ENCODE results near the gene HNRNPF. TPM values are rescaled to one million over a fixed set of nuclear protein-coding genes. Genes with fewer than 3 reads are reported as not detected.

Gene HNRNPF
- total and polyA plus RNA-seq, 8 donors, result 26.5 to 103 (median 72.1) TPM

DNA sequence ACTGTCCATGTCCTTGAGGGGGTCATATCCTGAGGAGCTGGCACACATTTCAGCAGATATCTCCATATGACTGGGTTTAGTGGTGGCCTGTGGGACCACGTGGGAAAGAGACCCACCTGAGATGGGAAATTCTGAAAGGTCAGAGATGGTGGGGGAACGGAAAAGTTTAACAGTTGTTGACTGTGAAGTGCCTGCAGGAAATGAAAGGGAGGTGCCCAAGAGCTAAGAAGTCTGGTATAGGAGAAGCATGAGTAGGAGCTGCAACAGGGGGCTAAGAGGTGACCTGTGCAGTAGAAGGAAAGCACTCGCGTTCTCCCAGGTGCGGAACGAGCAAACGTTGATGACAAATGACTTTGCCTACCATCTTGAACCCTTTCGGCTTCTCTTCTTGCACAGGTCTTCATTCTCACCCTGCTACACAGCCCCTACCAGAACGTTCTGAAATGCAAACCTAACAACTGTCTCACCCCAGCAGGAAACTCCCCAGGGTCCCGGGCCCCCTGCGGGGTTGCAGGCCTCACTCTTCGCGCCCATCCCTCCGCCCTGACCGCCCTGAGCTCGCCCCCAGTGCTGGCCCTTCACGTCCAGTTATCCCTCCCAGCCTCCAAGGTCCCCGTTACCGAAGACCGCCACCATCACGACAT lies 47.3 kb downstream of the HNRNPF start:
- peak in 3 of 4 donors; percentile 4 to 7 (median 6) for ATAC-seq
- TF ChIP-seq, protein P1, sequence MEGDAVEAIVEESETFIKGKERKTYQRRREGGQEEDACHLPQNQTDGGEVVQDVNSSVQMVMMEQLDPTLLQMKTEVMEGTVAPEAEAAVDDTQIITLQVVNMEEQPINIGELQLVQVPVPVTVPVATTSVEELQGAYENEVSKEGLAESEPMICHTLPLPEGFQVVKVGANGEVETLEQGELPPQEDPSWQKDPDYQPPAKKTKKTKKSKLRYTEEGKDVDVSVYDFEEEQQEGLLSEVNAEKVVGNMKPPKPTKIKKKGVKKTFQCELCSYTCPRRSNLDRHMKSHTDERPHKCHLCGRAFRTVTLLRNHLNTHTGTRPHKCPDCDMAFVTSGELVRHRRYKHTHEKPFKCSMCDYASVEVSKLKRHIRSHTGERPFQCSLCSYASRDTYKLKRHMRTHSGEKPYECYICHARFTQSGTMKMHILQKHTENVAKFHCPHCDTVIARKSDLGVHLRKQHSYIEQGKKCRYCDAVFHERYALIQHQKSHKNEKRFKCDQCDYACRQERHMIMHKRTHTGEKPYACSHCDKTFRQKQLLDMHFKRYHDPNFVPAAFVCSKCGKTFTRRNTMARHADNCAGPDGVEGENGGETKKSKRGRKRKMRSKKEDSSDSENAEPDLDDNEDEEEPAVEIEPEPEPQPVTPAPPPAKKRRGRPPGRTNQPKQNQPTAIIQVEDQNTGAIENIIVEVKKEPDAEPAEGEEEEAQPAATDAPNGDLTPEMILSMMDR (IDR thresholded peaks at IDR 0.05), result no peak
- no peak for DNase-seq
- Histone ChIP-seq H3K27me3 (no peaks in the 10 kb centered on the region), H3K36me3 (no peaks in the 10 kb centered on the region), H3K4me1 (peaks cover 0 to 6% (median 0%) of the 10 kb centered on the region in 3 donors), H3K4me3 (peak overlapping the region; percentile 44 to 67 (median 56)), H3K27ac (peak overlapping the region; percentile 33 to 88 (median 74)), H3K9me3 (no peaks in the 10 kb centered on the region)
- intact Hi-C loops (cut with DNase I), result no loop called here
- WGBS, 2 donors, result 5 to 9% methylated on average over 21 of the region's 21 CpGs
- FAIRE-seq, result no peak

DNA sequence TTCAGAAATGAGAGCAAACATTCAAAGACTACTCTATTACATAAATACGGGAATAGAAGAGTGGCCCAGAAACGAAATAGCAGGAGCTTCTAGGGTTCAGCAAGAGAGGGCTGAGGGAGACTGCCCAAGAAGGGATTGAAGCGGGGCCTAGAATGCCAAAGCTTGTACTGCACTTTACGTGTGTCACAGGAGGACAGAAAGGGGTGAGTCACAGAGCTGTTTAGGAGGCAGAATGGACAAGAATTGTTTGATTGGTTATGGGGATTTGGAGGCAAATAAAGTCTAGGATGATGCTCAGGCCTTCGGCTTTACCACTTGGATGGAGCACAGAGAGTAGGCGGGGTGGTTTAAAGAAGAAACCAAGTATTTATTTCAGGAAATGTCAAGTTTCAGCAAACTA lies 48.9 kb downstream of the HNRNPF start:
- peaks cover 0 to 6% (median 0%) of the 10 kb centered on the region in 3 donors for H3K4me1 ChIP-seq
- TF ChIP-seq, protein P1 (IDR thresholded peaks at IDR 0.05), result no peak
- no peak for FAIRE-seq
- ATAC-seq, result no peak
- H3K9me3 ChIP-seq, result no peaks in the 10 kb centered on the region
- 79 to 84% methylated on average over 6 of the region's 6 CpGs for WGBS, 2 donors
- H3K27me3 ChIP-seq, result no peaks in the 10 kb centered on the region
- no peak for DNase-seq
- intact Hi-C loops (cut with DNase I), result no loop called here
- H3K36me3 ChIP-seq, result no peaks in the 10 kb centered on the region
- H3K4me3 ChIP-seq, result no peak overlapping the region
- H3K27ac ChIP-seq, result no peak overlapping the region

DNA sequence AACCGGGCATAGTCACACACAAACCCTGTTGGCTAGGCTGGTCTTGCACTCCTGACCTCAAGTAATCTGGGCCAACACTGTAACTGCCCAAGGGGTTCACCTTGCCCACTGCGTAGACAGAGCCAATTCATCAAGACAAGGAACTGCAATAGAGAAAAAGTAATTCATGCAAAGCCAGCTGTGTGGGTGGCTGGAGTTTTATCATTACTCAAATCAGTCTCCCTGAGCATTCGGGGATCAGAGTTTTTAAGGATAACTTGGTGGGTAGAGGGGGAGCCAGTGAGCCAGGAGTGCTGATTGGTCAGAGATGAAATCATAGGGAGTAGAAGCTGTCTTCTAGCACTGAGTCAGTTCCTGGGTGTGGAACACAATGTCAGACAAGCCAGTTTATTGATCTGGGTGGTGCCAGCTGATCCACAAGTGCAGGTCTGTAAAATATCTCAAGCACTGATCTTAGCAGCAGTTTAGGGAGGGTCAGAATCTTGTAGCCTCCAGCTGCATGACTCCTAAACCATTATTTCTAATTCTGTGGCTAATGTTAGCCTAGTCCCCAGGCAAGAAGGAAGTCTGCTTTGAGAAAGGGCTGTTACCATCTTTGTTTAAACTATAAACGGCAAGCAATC lies 53.1 kb downstream of the HNRNPF start:
- FAIRE-seq (no peak), ATAC-seq (peak; percentile 27 to 67 (median 62)), DNase-seq (no peak)
- Histone ChIP-seq H3K36me3 (no peaks in the 10 kb centered on the region), H3K27ac (no peak overlapping the region), H3K4me1 (no peaks in the 10 kb centered on the region), H3K9me3 (no peaks in the 10 kb centered on the region), H3K4me3 (no peak overlapping the region), H3K27me3 (no peaks in the 10 kb centered on the region)
- TF ChIP-seq, protein P1 (IDR thresholded peaks at IDR 0.05), result no peak
- intact Hi-C loops (cut with DNase I), result no loop called here
- 54 to 59% methylated on average over 4 of the region's 4 CpGs for WGBS, 2 donors

DNA sequence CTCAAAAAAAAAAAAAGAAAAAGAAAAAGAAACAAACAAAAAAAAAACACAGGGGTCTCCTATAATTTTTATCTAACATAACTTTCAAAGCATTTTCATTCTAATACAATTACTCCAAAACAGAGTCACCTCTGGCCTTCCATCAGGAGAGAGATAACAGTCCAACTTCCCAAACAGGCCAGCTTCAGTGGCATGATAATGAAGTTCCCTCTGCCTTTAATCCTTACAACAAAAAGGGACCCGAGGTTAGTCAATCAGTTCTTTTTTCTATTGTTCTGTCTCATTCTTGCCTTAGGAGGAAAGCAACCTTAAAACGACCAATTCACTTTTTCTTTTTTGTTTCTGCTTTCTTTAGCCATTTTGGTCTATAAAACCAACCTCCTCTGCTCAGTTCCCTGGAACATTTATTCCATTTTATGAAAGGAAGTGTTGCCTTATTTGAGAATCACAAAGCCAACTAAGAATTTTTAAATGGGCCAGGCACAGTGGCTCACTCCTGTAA lies 54.1 kb downstream of the HNRNPF start:
- intact Hi-C loops (cut with DNase I), result loop anchor here in 1 of 3 donors (5.0 kb wide), 1 partner anchor 58 kb away; no protein-coding TSS in a partner anchor
- ATAC-seq (no peak), FAIRE-seq (no peak), DNase-seq (no peak)
- WGBS, 2 donors, result 20 to 22% methylated on average over 2 of the region's 2 CpGs
- no peaks in the 10 kb centered on the region for H3K27me3 ChIP-seq
- H3K4me1 ChIP-seq, result no peaks in the 10 kb centered on the region
- H3K27ac ChIP-seq, result no peak overlapping the region
- no peaks in the 10 kb centered on the region for H3K9me3 ChIP-seq
- TF ChIP-seq, protein P1 (IDR thresholded peaks at IDR 0.05), result no peak
- H3K4me3 ChIP-seq, result no peak overlapping the region
- H3K36me3 ChIP-seq, result no peaks in the 10 kb centered on the region

DNA sequence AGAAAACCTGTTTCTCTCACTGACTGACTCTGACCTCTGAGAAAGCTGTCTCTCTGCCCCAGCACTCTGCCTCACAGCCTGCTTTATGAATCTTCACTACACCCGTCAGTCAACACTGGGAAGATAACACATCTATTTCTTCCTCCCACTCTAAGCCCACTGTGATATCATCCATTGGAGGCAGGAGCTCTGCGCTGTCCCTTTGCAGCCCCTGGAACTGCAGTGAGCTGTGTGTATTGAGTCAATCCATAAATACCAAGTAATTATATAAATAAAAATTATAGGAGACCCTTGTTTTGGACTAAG lies 54.7 kb downstream of the HNRNPF start:
- no peaks in the 10 kb centered on the region for H3K4me1 ChIP-seq
- peak in 2 of 4 donors; percentile 19 to 28 for ATAC-seq
- no peak overlapping the region for H3K27ac ChIP-seq
- no peaks in the 10 kb centered on the region for H3K27me3 ChIP-seq
- TF ChIP-seq, protein P1 (IDR thresholded peaks at IDR 0.05), result no peak
- no peaks in the 10 kb centered on the region for H3K36me3 ChIP-seq
- WGBS, 2 donors, result 57 to 66% methylated on average over 2 of the region's 2 CpGs
- H3K9me3 ChIP-seq, result no peaks in the 10 kb centered on the region
- H3K4me3 ChIP-seq, result no peak overlapping the region
- intact Hi-C loops (cut with DNase I), result loop anchor here in 1 of 3 donors (5.0 kb wide), 1 partner anchor 57 kb away; no protein-coding TSS in a partner anchor
- no peak for DNase-seq
- FAIRE-seq, result no peak
